Measurements from ENCODE around the gene CCDC93.

GRCh38 chr2:118051826-118052358 lies 38.0 kb upstream of the CCDC93 start:
- TF ChIP-seq TAF1 (IDR thresholded peaks at IDR 0.05; ENCODE audit: low read depth, low read length) (no peak), POLR2A (IDR thresholded peaks at IDR 0.05; ENCODE audit: low read depth, low read length) (no peak), POU2F2 (IDR thresholded peaks at IDR 0.05; ENCODE audit: low read depth, low read length) (no peak), POLR2AphosphoS5 (IDR thresholded peaks at IDR 0.05; ENCODE audit: low read depth, low read length) (no peak), SPI1 (IDR thresholded peaks at IDR 0.05; ENCODE audit: low read depth, low read length) (no peak), PAX5 (IDR thresholded peaks at IDR 0.05; ENCODE audit: insufficient read depth, low read length, severe bottlenecking) (no peak)
